ENCODE measurements around the gene OSBPL5.

Gene OSBPL5

DNA sequence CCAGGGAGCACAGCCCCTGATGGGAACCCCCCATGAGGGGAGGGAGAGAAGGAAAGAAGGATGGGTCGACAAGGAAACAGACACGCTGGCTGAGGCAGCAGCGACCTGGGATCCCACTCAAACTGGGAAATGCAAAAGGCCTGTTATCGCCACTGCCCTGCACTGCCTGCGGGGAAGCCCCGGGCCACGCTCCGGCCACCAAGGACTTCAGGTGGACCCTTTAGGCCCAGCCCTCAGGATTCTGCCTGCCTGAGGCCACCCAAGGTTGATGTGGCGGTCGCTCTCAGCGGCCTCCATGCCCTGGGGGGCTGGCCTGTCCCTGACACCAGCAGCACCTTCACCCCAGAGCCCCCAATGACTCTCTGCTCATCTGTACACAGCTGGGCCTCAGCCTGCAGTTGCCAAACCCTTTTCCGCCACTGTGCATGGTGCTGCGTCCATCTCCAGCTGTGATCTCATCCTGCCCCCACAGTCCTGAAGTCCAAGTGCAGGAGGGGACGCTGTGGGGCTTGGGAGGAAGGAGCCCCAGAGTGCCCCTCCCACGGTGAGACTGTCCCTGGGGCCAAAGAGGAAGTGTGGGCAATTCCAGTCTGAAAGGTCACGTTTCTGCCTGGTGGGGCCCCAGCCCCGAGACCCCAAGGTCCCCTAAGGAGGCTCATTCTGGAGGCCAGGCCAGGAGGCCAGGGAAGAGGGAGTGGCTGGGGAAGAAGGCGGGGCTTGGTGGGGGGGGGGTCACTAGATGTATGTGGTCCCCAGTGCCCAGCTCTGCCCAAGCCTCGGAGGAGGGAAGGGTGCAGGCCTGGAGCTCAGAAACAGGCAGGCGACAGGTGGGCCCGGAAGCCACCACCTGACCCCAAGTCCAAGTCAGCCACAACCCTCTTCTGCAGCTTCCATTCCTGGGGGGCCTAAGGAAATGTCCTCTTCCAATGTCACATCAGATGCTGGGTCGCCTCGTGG, 31.6 kb downstream of the OSBPL5 start:
- H3K27me3 ChIP-seq (ENCODE audit: insufficient read depth, insufficient read length): no peaks in the 10 kb centered on the region
- H3K4me1 ChIP-seq (ENCODE audit: insufficient read depth, insufficient read length): peaks cover 55% of the 10 kb centered on the region
- peak overlapping the region; percentile 27 for H3K9ac ChIP-seq (ENCODE audit: insufficient read length, low read depth)
- H3K36me3 ChIP-seq (ENCODE audit: insufficient read depth, insufficient read length, low read length): peaks cover 13% of the 10 kb centered on the region
- H3K4me3 ChIP-seq (ENCODE audit: insufficient read length, low read depth): no peak overlapping the region
- no peaks in the 10 kb centered on the region for H3K9me3 ChIP-seq (ENCODE audit: insufficient read depth, low read length)
- no peak for DNase-seq (ENCODE audit: low read depth, low spot score)
- TF ChIP-seq SUZ12 (IDR thresholded peaks at IDR 0.05; ENCODE audit: extremely low read depth, insufficient read depth, insufficient read length) (no peak), YY1 (IDR thresholded peaks at IDR 0.05; ENCODE audit: insufficient read depth, insufficient read length) (no peak), ZNF274 (IDR thresholded peaks at IDR 0.05; ENCODE audit: low read depth, low read length) (no peak)

DNA sequence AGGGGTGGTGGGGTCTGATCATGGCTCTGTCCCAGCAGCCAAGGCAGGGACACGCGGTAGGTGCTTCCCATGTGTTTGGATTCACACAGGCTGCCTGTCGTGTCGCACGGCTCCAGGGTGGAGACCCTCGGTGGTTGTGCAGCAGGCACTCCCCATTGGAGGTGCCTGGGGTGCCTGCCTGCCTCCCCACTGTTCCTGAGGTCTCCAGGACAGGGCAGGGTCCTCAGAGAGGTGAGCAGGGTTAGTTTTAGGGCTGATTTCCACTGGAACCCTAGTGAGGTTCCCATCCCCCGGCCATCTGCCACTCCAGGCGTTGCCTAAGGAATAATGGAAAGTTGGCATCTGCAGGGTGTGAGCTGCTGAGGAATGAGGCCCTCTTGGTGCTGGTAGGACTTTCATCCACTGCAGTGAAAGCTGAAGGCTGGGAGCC, 32.3 kb downstream of the OSBPL5 start:
- no peak overlapping the region for H3K9ac ChIP-seq (ENCODE audit: insufficient read length, low read depth)
- H3K9me3 ChIP-seq (ENCODE audit: insufficient read depth, low read length): no peaks in the 10 kb centered on the region
- TF ChIP-seq YY1 (IDR thresholded peaks at IDR 0.05; ENCODE audit: insufficient read depth, insufficient read length): no peak
- TF ChIP-seq ZNF274 (IDR thresholded peaks at IDR 0.05; ENCODE audit: low read depth, low read length): no peak
- TF ChIP-seq SUZ12 (IDR thresholded peaks at IDR 0.05; ENCODE audit: extremely low read depth, insufficient read depth, insufficient read length): no peak
- DNase-seq (ENCODE audit: low read depth, low spot score): no peak
- H3K27me3 ChIP-seq (ENCODE audit: insufficient read depth, insufficient read length): no peaks in the 10 kb centered on the region
- peaks cover 19% of the 10 kb centered on the region for H3K36me3 ChIP-seq (ENCODE audit: insufficient read depth, insufficient read length, low read length)
- H3K4me1 ChIP-seq (ENCODE audit: insufficient read depth, insufficient read length): peaks cover 49% of the 10 kb centered on the region
- H3K4me3 ChIP-seq (ENCODE audit: insufficient read length, low read depth): no peak overlapping the region

DNA sequence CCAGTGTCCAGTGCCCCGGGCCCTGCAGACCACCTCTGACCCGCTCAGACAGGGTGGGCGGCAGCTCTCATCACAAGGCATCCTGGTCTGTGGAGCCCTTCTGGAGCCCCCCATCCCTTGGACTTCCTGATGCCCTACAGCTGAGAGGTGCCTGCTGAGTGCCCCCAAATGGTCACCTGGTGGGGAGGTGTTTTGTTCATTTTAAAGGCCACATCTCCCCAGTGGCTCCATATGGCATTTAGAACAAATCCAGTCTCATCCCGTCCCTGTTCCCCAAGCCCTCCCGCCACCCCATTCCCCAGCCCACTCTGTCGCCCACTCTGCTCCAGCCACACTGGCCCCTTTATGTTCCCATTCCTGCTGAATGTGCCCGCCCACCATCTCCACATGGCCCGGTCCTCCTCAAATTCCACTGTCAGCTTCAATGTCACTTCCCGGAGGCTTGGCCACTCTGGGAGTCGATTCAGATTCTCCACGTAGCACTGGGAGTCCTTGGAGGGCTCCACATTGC, 32.8 kb downstream of the OSBPL5 start:
- H3K9me3 ChIP-seq (ENCODE audit: insufficient read depth, low read length): no peaks in the 10 kb centered on the region
- peaks cover 47% of the 10 kb centered on the region for H3K4me1 ChIP-seq (ENCODE audit: insufficient read depth, insufficient read length)
- no peaks in the 10 kb centered on the region for H3K27me3 ChIP-seq (ENCODE audit: insufficient read depth, insufficient read length)
- no peak for DNase-seq (ENCODE audit: low read depth, low spot score)
- H3K36me3 ChIP-seq (ENCODE audit: insufficient read depth, insufficient read length, low read length): peaks cover 24% of the 10 kb centered on the region
- no peak overlapping the region for H3K9ac ChIP-seq (ENCODE audit: insufficient read length, low read depth)
- TF ChIP-seq YY1 (IDR thresholded peaks at IDR 0.05; ENCODE audit: insufficient read depth, insufficient read length) (no peak), SUZ12 (IDR thresholded peaks at IDR 0.05; ENCODE audit: extremely low read depth, insufficient read depth, insufficient read length) (no peak), ZNF274 (IDR thresholded peaks at IDR 0.05; ENCODE audit: low read depth, low read length) (no peak)
- H3K4me3 ChIP-seq (ENCODE audit: insufficient read length, low read depth): no peak overlapping the region

DNA sequence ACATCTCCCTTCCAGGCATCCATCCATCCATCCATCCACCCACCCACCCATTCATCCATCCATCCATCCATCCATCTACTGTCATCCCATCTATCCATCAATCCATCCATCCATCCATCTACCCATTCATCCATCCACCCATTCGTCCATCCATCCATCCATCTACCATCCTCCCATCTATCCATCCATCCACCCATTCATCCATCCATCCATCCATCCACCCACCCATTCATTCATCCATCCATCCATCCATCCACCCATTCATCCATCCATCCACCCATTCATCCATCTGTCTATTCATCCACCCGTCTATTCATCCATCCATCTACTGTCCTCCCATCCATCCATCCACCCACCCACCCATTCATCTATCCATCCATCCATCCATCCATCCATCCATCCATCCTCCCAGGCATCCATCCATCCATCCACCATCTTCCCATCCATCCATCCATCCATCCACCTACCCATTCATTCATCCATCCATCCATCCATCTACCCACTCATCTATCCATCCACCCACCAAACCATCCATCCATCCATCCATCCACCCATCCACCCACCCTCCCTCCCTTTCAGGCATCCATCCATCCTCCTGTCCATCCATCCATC, 33.7 kb downstream of the OSBPL5 start:
- no peaks in the 10 kb centered on the region for H3K27me3 ChIP-seq (ENCODE audit: insufficient read depth, insufficient read length)
- peaks cover 29% of the 10 kb centered on the region for H3K36me3 ChIP-seq (ENCODE audit: insufficient read depth, insufficient read length, low read length)
- TF ChIP-seq YY1 (IDR thresholded peaks at IDR 0.05; ENCODE audit: insufficient read depth, insufficient read length): no peak
- TF ChIP-seq SUZ12 (IDR thresholded peaks at IDR 0.05; ENCODE audit: extremely low read depth, insufficient read depth, insufficient read length): no peak
- TF ChIP-seq ZNF274 (IDR thresholded peaks at IDR 0.05; ENCODE audit: low read depth, low read length): no peak
- no peak for DNase-seq (ENCODE audit: low read depth, low spot score)
- H3K9ac ChIP-seq (ENCODE audit: insufficient read length, low read depth): no peak overlapping the region
- no peaks in the 10 kb centered on the region for H3K9me3 ChIP-seq (ENCODE audit: insufficient read depth, low read length)
- peaks cover 42% of the 10 kb centered on the region for H3K4me1 ChIP-seq (ENCODE audit: insufficient read depth, insufficient read length)
- H3K4me3 ChIP-seq (ENCODE audit: insufficient read length, low read depth): no peak overlapping the region

DNA sequence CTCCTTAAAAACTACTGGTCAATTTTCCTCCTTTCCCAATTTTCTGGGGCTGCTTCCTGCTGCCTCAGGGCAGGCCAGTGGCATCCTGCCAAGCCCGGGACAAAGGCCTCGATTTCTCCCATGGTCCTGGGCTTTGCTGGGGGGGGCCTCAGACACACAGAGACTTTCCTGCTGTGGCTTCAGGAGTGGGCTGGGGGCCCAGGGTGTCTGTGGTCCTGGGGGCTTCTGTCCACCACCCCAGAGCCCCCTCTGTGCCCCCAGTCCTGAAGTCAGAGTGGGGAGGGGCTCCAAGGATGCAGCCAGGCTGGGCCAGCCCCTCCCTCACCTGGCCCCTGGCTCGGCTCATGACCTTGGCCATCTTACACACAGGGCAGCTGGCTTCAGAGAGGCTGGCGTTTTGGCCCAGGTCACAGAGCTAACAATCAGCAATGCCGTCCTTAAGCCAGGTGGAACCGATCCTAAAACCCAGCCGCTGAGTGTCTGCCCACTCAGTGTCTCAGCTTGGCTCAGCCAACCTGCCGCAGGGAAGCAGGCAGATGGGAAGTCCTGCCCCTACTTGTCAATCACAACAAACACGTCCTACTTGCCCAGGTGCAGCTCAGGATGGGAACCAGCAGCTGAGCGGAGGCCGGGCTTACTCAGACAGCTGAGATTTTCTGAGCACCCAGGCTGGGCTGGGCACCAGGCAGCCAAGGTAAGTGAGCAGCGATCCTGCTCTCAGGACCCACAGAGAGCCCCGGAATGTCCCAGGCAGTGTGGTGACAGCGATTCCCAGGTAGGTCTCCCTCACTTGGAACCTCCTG, 34.6 kb downstream of the OSBPL5 start:
- H3K4me1 ChIP-seq (ENCODE audit: insufficient read depth, insufficient read length): peaks cover 33% of the 10 kb centered on the region
- DNase-seq (ENCODE audit: low read depth, low spot score): no peak

DNA sequence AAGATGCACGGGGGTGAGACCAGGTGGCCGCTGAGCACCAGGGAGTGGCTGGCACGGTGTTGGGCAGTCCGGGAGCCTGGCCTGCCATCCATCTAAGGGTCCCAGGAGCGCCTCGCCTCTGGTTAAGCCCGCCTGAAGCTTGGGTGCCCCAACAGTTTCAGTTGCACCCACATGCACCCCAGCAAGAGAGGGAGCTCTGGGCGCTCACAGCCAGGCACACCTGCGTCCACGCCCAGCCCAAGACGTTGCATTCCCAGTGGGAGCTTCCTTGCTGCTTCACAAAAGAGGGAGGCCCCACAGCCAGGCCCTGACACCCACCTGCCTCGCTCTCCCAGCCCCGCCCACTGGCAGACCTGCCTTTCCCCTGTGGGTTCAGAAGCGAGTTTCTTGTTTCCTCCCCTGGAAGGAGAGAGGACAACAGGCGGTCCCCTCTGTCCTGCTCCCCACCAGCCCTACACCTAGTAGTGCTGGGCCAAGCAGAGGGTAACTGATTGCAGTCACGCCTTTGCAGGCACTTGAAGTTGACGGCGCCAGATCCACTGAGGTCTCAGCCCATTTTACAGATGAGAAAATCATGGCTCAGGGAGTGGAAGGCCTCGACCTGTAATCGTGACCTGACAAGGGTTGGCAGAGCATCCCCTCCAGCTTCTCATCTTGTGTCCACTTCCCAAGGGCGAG, 35.4 kb downstream of the OSBPL5 start:
- Histone ChIP-seq H3K9me3 (ENCODE audit: insufficient read depth, low read length) (no peaks in the 10 kb centered on the region), H3K4me3 (ENCODE audit: insufficient read length, low read depth) (no peak overlapping the region), H3K9ac (ENCODE audit: insufficient read length, low read depth) (no peak overlapping the region), H3K36me3 (ENCODE audit: insufficient read depth, insufficient read length, low read length) (peaks cover 39% of the 10 kb centered on the region), H3K27me3 (ENCODE audit: insufficient read depth, insufficient read length) (no peaks in the 10 kb centered on the region), H3K4me1 (ENCODE audit: insufficient read depth, insufficient read length) (peaks cover 30% of the 10 kb centered on the region)
- DNase-seq (ENCODE audit: low read depth, low spot score): no peak
- TF ChIP-seq YY1 (IDR thresholded peaks at IDR 0.05; ENCODE audit: insufficient read depth, insufficient read length) (no peak), SUZ12 (IDR thresholded peaks at IDR 0.05; ENCODE audit: extremely low read depth, insufficient read depth, insufficient read length) (no peak), ZNF274 (IDR thresholded peaks at IDR 0.05; ENCODE audit: low read depth, low read length) (no peak)

More for the DNA sequence above, 34.6 kb downstream of the OSBPL5 start:
- TF ChIP-seq SUZ12 (IDR thresholded peaks at IDR 0.05; ENCODE audit: extremely low read depth, insufficient read depth, insufficient read length): no peak
- no peak for TF ChIP-seq ZNF274 (IDR thresholded peaks at IDR 0.05; ENCODE audit: low read depth, low read length)
- TF ChIP-seq YY1 (IDR thresholded peaks at IDR 0.05; ENCODE audit: insufficient read depth, insufficient read length): no peak
- Histone ChIP-seq H3K9ac (ENCODE audit: insufficient read length, low read depth) (no peak overlapping the region), H3K9me3 (ENCODE audit: insufficient read depth, low read length) (no peaks in the 10 kb centered on the region), H3K36me3 (ENCODE audit: insufficient read depth, insufficient read length, low read length) (peaks cover 33% of the 10 kb centered on the region), H3K27me3 (ENCODE audit: insufficient read depth, insufficient read length) (no peaks in the 10 kb centered on the region), H3K4me3 (ENCODE audit: insufficient read length, low read depth) (no peak overlapping the region)
